ENCODE results near the gene DEPP1.
"Not testable (repeated sequence)": the region's sequence is repeated elsewhere in the genome, so short reads cannot be mapped to it uniquely, and the experiment has no call there.

Gene DEPP1

GRCh38 chr10:44978570-44979280, at the start of gene DEPP1:
TSS of gene DEPP1 (minus strand) at chr10:44978809. CDS start at chr10:44978030, 779 bp downstream.
- peaks cover 5% of the 10 kb centered on the region for H3K79me2 ChIP-seq
- peak within 1 kb of the TSS; percentile 77 for H3K4me2 ChIP-seq (ENCODE audit: low read length)
- H3K27me3 ChIP-seq (ENCODE audit: control insufficient read depth, insufficient read depth, low read length) = no peaks in the 10 kb centered on the region
- no peaks in the 10 kb centered on the region for H3K9me3 ChIP-seq (ENCODE audit: control insufficient read depth, low read length)
- H3K4me3 ChIP-seq (ENCODE audit: low read depth, low read length) = peak within 1 kb of the TSS; percentile 62
- peak within 1 kb of the TSS; percentile 54 for H3K9ac ChIP-seq
- H3K4me1 ChIP-seq = peaks cover 7% of the 10 kb centered on the region
- H2AFZ ChIP-seq = peak within 1 kb of the TSS; percentile 63
- TF ChIP-seq CTCF (IDR thresholded peaks at IDR 0.05) = no peak
- no peaks in the 10 kb centered on the region for H3K36me3 ChIP-seq (ENCODE audit: control insufficient read depth, insufficient read depth, low read length)
- peak within 1 kb of the TSS; percentile 53 for H3K27ac ChIP-seq

GRCh38 chr10:45023426-45023825, 44.8 kb upstream of the DEPP1 start:
- Histone ChIP-seq H3K36me3 (ENCODE audit: control insufficient read depth, insufficient read depth, low read length) (no peaks in the 10 kb centered on the region), H3K9ac (no peak overlapping the region), H3K9me3 (ENCODE audit: control insufficient read depth, low read length) (no peaks in the 10 kb centered on the region), H3K4me1 (no peaks in the 10 kb centered on the region), H3K4me3 (ENCODE audit: low read depth, low read length) (no peak overlapping the region), H3K79me2 (no peaks in the 10 kb centered on the region), H2AFZ (no peak overlapping the region), H3K4me2 (ENCODE audit: low read length) (no peak overlapping the region), H3K27me3 (ENCODE audit: control insufficient read depth, insufficient read depth, low read length) (no peaks in the 10 kb centered on the region), H3K27ac (no peak overlapping the region)
- TF ChIP-seq CTCF (IDR thresholded peaks at IDR 0.05) = no peak

- no peaks in the 10 kb centered on the region for H3K9me3 ChIP-seq (ENCODE audit: control insufficient read depth, low read length)
- no peaks in the 10 kb centered on the region for H3K79me2 ChIP-seq
- H3K4me3 ChIP-seq (ENCODE audit: low read depth, low read length) = no peak overlapping the region
- no peak overlapping the region for H3K27ac ChIP-seq
- H3K4me1 ChIP-seq = no peaks in the 10 kb centered on the region
- H3K9ac ChIP-seq = no peak overlapping the region
- H2AFZ ChIP-seq = no peak overlapping the region
- H3K4me2 ChIP-seq (ENCODE audit: low read length) = no peak overlapping the region
- H3K36me3 ChIP-seq (ENCODE audit: control insufficient read depth, insufficient read depth, low read length) = no peaks in the 10 kb centered on the region
- H3K27me3 ChIP-seq (ENCODE audit: control insufficient read depth, insufficient read depth, low read length) = no peaks in the 10 kb centered on the region
- TF ChIP-seq CTCF (IDR thresholded peaks at IDR 0.05) = no peak
These were observed 37.0 kb upstream of the DEPP1 start for GRCh38 chr10:45015590-45015989.

GRCh38 chr10:45014557-45014956, 35.9 kb upstream of the DEPP1 start:
- H3K4me2 ChIP-seq (ENCODE audit: low read length); H3K36me3 ChIP-seq (ENCODE audit: control insufficient read depth, insufficient read depth, low read length); H3K4me3 ChIP-seq (ENCODE audit: low read depth, low read length); H3K9me3 ChIP-seq (ENCODE audit: control insufficient read depth, low read length); H2AFZ ChIP-seq; H3K4me1 ChIP-seq; H3K27me3 ChIP-seq (ENCODE audit: control insufficient read depth, insufficient read depth, low read length); H3K79me2 ChIP-seq; H3K9ac ChIP-seq; H3K27ac ChIP-seq: not testable (repeated sequence)

GRCh38 chr10:45008524-45009161, 30.0 kb upstream of the DEPP1 start:
- H3K36me3 ChIP-seq (ENCODE audit: control insufficient read depth, insufficient read depth, low read length) = no peaks in the 10 kb centered on the region
- no peak overlapping the region for H3K4me2 ChIP-seq (ENCODE audit: low read length)
- H3K27ac ChIP-seq = no peak overlapping the region
- peak; percentile 76 for TF ChIP-seq CTCF (IDR thresholded peaks at IDR 0.05)
- H3K9ac ChIP-seq = no peak overlapping the region
- H3K9me3 ChIP-seq (ENCODE audit: control insufficient read depth, low read length) = no peaks in the 10 kb centered on the region
- no peak overlapping the region for H2AFZ ChIP-seq
- no peaks in the 10 kb centered on the region for H3K27me3 ChIP-seq (ENCODE audit: control insufficient read depth, insufficient read depth, low read length)
- H3K4me3 ChIP-seq (ENCODE audit: low read depth, low read length) = no peak overlapping the region
- no peaks in the 10 kb centered on the region for H3K79me2 ChIP-seq
- H3K4me1 ChIP-seq = peaks cover 5% of the 10 kb centered on the region
